HCT116 (cell line): ENCODE measurements around the gene ZNF749. TPM values are rescaled to one million over a fixed set of nuclear protein-coding genes. Genes with fewer than 3 reads are reported as not detected.

Experiments
- ATAC-seq: fragments of 200-7000 bp; cut with Tn5 transposase; 2 replicates; pipeline ENCODE4 v1.9.1; 2020; ENCODE audit warnings: mild to moderate bottlenecking, moderate library complexity
- Bru-seq: library from RNA; stranded (reverse); fragments of 400-500 nt; gene quantifications from one replicate; lab custom pipeline; 2021; lab: Mats Ljungman, UMichigan
- BruChase-seq, 2 experiments: library from RNA; stranded (reverse); fragments of 400-500 nt; gene quantifications; one replicate each; lab custom pipeline; 2021; lab: Mats Ljungman, UMichigan
- BruUV-seq: library from RNA; stranded (reverse); fragments of 400-500 nt; replicated peaks from 2 replicates; lab custom pipeline; 2021; lab: Mats Ljungman, UMichigan
- CTCF ChIA-PET: fragments of 300-600 bp; sonication (Branson Sonifier 250); formaldehyde crosslinking; loops from one replicate; lab custom pipeline; 2021; ENCODE audit warnings: antibody characterized with exemption; lab: Charles Lee
- POLR2A ChIA-PET: fragments of 300-600, 350-600 bp; sonication (Branson Sonifier 250); formaldehyde crosslinking; loops from one replicate; lab custom pipeline; 2021; ENCODE audit warnings: antibody characterized with exemption; lab: Charles Lee
- RAD21 ChIA-PET, 2 experiments: fragments of 300-600 bp; sonication (Branson Sonifier 250); formaldehyde crosslinking; loops; one replicate each; lab custom pipeline; 2023; ENCODE audit warnings: low total read pairs in 2 of 2; ENCODE audit not compliant: uncharacterized antibody in 2 of 2, unreplicated experiment in 2 of 2, low non-redundant PET in 1 of 2; lab: Charles Lee
- DNase-seq: peaks from one replicate; pipeline ENCODE4 v3.0.0-alpha.2; 2010; ENCODE audit warnings: low read depth, low spot score
- H2AFZ ChIP-seq: fragments of 200-600 bp; shearing (Covaris generic), sonication (generic); 2 replicates; pipeline ENCODE4 v1.6.1; 2017; ENCODE audit warnings: low read depth, mixed run types, mixed read lengths, antibody characterized with exemption, low read length; ENCODE audit not compliant: poor library complexity, severe bottlenecking
- H3K27ac ChIP-seq: 2 replicates; pipeline ENCODE4 v1.5.1; 2012; ENCODE audit warnings: low read depth, low read length
- H3K27me3 ChIP-seq: fragments of 200-600 bp; sonication (generic); 2 replicates; pipeline ENCODE4 v1.6.1; 2016; ENCODE audit warnings: mixed run types, low read length, mixed read lengths; ENCODE audit not compliant: insufficient read depth
- H3K36me3 ChIP-seq, 2 experiments: fragments of 200-500 bp in 1 of 2; fragments of 200-600 bp in 1 of 2; sonication (Bioruptor generic) in 1 of 2; sonication (generic) in 1 of 2; 2 replicates each; pipeline versions ENCODE4 v1.5.1 to v1.6.1; 2014 to 2016; ENCODE audit warnings: low read length in 2 of 2, inconsistent platforms in 1 of 2, mixed read lengths in 1 of 2, mixed run types in 1 of 2; ENCODE audit not compliant: insufficient read depth in 2 of 2, control insufficient read depth in 1 of 2
- H3K4me1 ChIP-seq, 2 experiments: fragments of 200-600 bp in 1 of 2; sonication (generic) in 1 of 2; 2 replicates each; pipeline versions ENCODE4 v1.5.1 to v1.6.1; 2012 to 2017; ENCODE audit warnings: low read length in 2 of 2, inconsistent platforms in 1 of 2, mild to moderate bottlenecking in 1 of 2, mixed read lengths in 1 of 2, mixed run types in 1 of 2, moderate library complexity in 1 of 2; ENCODE audit not compliant: insufficient read depth in 2 of 2, control insufficient read depth in 1 of 2
- H3K4me2 ChIP-seq: fragments of 200-600 bp; sonication (generic); 2 replicates; pipeline ENCODE4 v1.6.1; 2017; ENCODE audit warnings: mixed run types, low read length, mixed read lengths
- H3K4me3 ChIP-seq, 2 experiments: fragments of 200-600 bp in 1 of 2; sonication (generic) in 1 of 2; replicated peaks in 1 of 2; 2 replicates each; pipeline ENCODE4 v1.5.1; 2011 to 2016; ENCODE audit warnings: low read length in 2 of 2, control low read depth in 1 of 2, low read depth in 1 of 2, mild to moderate bottlenecking in 1 of 2, mixed read lengths in 1 of 2, mixed run types in 1 of 2
- H3K79me2 ChIP-seq: fragments of 200-600 bp; sonication (generic); 2 replicates; pipeline ENCODE4 v1.6.1; 2017; ENCODE audit warnings: mild to moderate bottlenecking, mixed run types, low read length, moderate library complexity, mixed read lengths; ENCODE audit not compliant: insufficient read depth
- H3K9ac ChIP-seq: fragments of 200-600 bp; sonication (generic); 2 replicates; pipeline ENCODE4 v1.6.1; 2016; ENCODE audit warnings: low read length, mixed read lengths
- H3K9me2 ChIP-seq: fragments of 200-600 bp; sonication (generic), shearing (Covaris generic); 2 replicates; pipeline ENCODE4 v1.6.1; 2017; ENCODE audit warnings: mixed run types, mild to moderate bottlenecking, moderate library complexity; ENCODE audit not compliant: insufficient read depth
- H3K9me3 ChIP-seq, 2 experiments: fragments of 200-500 bp in 1 of 2; fragments of 200-600 bp in 1 of 2; sonication (Bioruptor generic) in 1 of 2; sonication (generic) in 1 of 2; 2 replicates each; pipeline ENCODE4 v1.6.1; 2014 to 2017; ENCODE audit warnings: low read length in 2 of 2, mixed read lengths in 2 of 2, inconsistent platforms in 1 of 2, low read depth in 1 of 2, mild to moderate bottlenecking in 1 of 2, mixed run types in 1 of 2, moderate library complexity in 1 of 2; ENCODE audit not compliant: control insufficient read depth in 1 of 2, insufficient read depth in 1 of 2
- H4K20me1 ChIP-seq: fragments of 200-600 bp; sonication (generic), shearing (Covaris generic); 2 replicates; pipeline ENCODE4 v1.6.1; 2017; ENCODE audit warnings: mixed run types, mild to moderate bottlenecking, moderate library complexity; ENCODE audit not compliant: insufficient read depth
- CBX3 ChIP-seq: IDR thresholded peaks from 2 replicates; pipeline ENCODE4 v1.6.1; 2012; ENCODE audit warnings: low read depth
- CEBPB ChIP-seq: IDR thresholded peaks from 2 replicates; pipeline ENCODE4 v1.6.1; 2012; ENCODE audit warnings: low read depth
- EGR1 ChIP-seq: IDR thresholded peaks from 2 replicates; pipeline ENCODE4 v1.6.1; 2012; ENCODE audit warnings: low read depth
- ELF1 ChIP-seq: IDR thresholded peaks from 2 replicates; pipeline ENCODE4 v1.6.1; 2012; ENCODE audit warnings: low read depth, borderline replicate concordance
- EZH2 ChIP-seq: fragments of 200-600 bp; sonication (generic); IDR thresholded peaks from 2 replicates; pipeline ENCODE4 v1.6.1; 2017; ENCODE audit warnings: antibody characterized with exemption, mixed run types
- EZH2phosphoT487 ChIP-seq: fragments of 200-600 bp; IDR thresholded peaks from 2 replicates; pipeline ENCODE4 v1.6.1; 2018; ENCODE audit warnings: antibody characterized with exemption, borderline replicate concordance
- MAX ChIP-seq: IDR thresholded peaks from 2 replicates; pipeline ENCODE4 v1.6.1; 2012
- POLR2A ChIP-seq: IDR thresholded peaks from 2 replicates; pipeline ENCODE4 v1.7.0; 2011; ENCODE audit warnings: borderline replicate concordance; ENCODE audit not compliant: insufficient read depth, insufficient read length; ENCODE audit errors: extremely low read depth
- POLR2AphosphoS5 ChIP-seq: IDR thresholded peaks from 2 replicates; pipeline ENCODE4 v1.6.1; 2011; ENCODE audit warnings: mild to moderate bottlenecking, low read depth, low read length, moderate library complexity
- SIN3A ChIP-seq: IDR thresholded peaks from 2 replicates; pipeline ENCODE4 v1.6.1; 2012; ENCODE audit warnings: low read depth
- SP1 ChIP-seq: IDR thresholded peaks from 2 replicates; pipeline ENCODE4 v1.6.1; 2012; ENCODE audit warnings: low read depth
- YY1 ChIP-seq: IDR thresholded peaks from 2 replicates; pipeline ENCODE4 v1.6.1; 2011; ENCODE audit warnings: low read length, low read depth, moderate library complexity, mild to moderate bottlenecking; ENCODE audit not compliant: insufficient replicate concordance; ENCODE audit errors: extremely low read depth
- ZFX ChIP-seq: fragments of 450-650 bp; IDR thresholded peaks from 2 replicates; pipeline ENCODE4 v1.6.1; 2017
- intact Hi-C: fragments of 100-400 bp; cut with micrococcal nuclease; formaldehyde crosslinking; loops from 2 replicates; pipeline ENCODE4 v1.10.0; 2022
- long read RNA-seq: library from polyadenylated mRNA; unstranded; transcript quantifications from one replicate; pipeline ENCODE4 v2.0.0, GENCODE V29; 2021; ENCODE audit not compliant: unreplicated experiment
- polyA plus RNA-seq: library from polyadenylated mRNA; unstranded; fragments of >200 nt; gene quantifications from 2 replicates; pipeline ENCODE4 v1.2.1, GENCODE V29; 2012; ENCODE audit warnings: missing spikeins
- total RNA-seq: library from RNA; stranded (reverse); gene quantifications from one replicate; pipeline ENCODE4 v1.2.1, GENCODE V29; 2021; ENCODE audit not compliant: unreplicated experiment

ZNF749 gene
- total RNA-seq: 18.0 TPM
- polyA plus RNA-seq: 21.1 and 21.7 TPM in 2 replicates
- percentile 73 among the genes with signal in this experiment for Bru-seq, nascent RNA
- percentile 79 among the genes with signal in this experiment for BruChase-seq, experiment 1, labeled RNA remaining after a 6-hour chase
- percentile 90 among the genes with signal in this experiment for BruChase-seq, experiment 2, labeled RNA remaining after a 2-hour chase
- long read RNA-seq, partial matches to known transcripts: 0 of 10 reads
- long read RNA-seq, other reads (novel, unspliced or antisense): 6 of 10 reads

DNA sequence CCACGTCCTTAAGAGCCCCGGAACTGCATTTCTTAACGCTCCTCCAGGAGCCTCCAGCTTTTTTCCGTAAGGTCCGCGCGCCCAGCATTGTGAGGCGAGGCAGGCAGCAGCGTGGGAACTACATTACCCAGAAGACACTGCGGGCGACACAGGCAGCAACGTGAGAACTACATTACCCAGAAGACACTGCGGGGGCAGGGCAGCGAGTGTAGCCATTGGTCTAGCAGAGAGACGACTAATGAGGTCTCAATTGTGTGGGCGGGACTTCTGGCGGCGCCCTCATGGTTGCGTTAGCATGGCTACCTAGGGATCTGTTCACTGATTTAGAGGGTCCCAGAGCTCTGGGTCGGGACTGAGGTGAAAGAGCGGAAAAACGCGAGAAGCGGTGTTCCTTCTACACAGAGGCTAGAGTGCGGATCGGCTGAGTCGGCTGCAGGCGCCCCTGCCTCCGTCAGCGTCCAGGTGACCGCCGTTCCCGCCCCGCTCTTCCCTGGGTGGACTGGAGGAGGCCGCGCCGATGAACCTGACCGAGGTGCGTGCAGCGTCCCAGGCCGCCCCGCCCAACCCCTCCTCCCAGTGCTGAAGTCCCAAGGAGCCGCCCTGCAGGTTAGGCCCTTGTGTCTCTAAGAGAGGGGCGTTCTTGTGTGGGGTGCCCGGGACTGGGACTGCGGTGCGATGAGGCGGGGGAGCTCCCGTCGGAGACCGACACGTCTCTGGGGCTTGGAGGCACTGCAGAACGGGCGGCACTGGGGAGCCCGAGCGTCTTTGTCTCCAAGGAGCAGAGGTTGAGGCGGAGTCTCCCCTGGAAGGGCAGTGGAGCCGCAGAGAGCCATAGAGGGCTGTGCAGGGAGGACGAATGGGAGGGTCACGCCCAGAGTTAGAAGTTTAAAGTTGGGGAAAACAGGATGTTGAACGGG is at the start of gene ZNF749:
TSS of gene ZNF749 (plus strand) at position 264 of the 917 bp plus-strand sequence. CDS start at position 518, 254 bp downstream.
- ChIA-PET CTCF (no interaction called here), POLR2A (interaction anchor here (0.6 to 1.1 kb wide), 4 partner anchors 9 to 246 kb away, joined by 3 read pairs; partner anchors contain the start of genes ZNF548 and ZNF551), RAD21 (no interaction called here)
- Histone ChIP-seq H2AFZ (peak within 1 kb of the TSS; percentile 84), H3K27ac (peak within 1 kb of the TSS; percentile 58), H3K9ac (peak within 1 kb of the TSS; percentile 84), H3K4me3 (peak within 1 kb of the TSS; percentile 90 to 97), H3K79me2 (peaks cover 46% of the 10 kb centered on the region), H4K20me1 (no peaks in the 10 kb centered on the region), H3K36me3 (peaks cover 3 to 10% of the 10 kb centered on the region in 2 experiments; a peak in 1 of 4 replicates), H3K4me1 (peaks cover 0 to 16% of the 10 kb centered on the region in 2 experiments; a peak in 3 of 4 replicates), H3K9me2 (no peaks in the 10 kb centered on the region), H3K9me3 (no peaks in the 10 kb centered on the region; a peak in 1 of 4 replicates), H3K4me2 (peak within 1 kb of the TSS; percentile 97), H3K27me3 (no peaks in the 10 kb centered on the region)
- ATAC-seq: peak; percentile 95
- peak; percentile 82 for TF ChIP-seq YY1
- TF ChIP-seq CEBPB: no peak
- peak; percentile 79 for TF ChIP-seq ZFX
- no peak for TF ChIP-seq EZH2
- peak; percentile 85 for TF ChIP-seq POLR2AphosphoS5
- TF ChIP-seq MAX: peak; percentile 81
- peak; percentile 65; the same call in 1 of the 2 replicates for TF ChIP-seq SIN3A
- TF ChIP-seq EGR1: peak; percentile 82
- TF ChIP-seq ELF1: no peak
- TF ChIP-seq CBX3: peak; percentile 8; the same call in 1 of the 2 replicates
- TF ChIP-seq EZH2phosphoT487: no peak
- peak; percentile 84 for TF ChIP-seq POLR2A
- TF ChIP-seq SP1: peak; percentile 90
- intact Hi-C loops: loop anchor here (10.0 kb wide), 1 partner anchor 139 kb away; the partner anchor contains the start of gene ZNF416
- DNase-seq: peak; percentile 96
- BruUV-seq: TSS peak; percentile 72
